ENCODE results near the gene CLCN1.

GRCh38 chr7:143399642-143400041 lies 83.7 kb downstream of the CLCN1 start:
- TF ChIP-seq CTCF (IDR thresholded peaks at IDR 0.05) = no peak
- no peak for TF ChIP-seq EP300 (IDR thresholded peaks at IDR 0.05)
- TF ChIP-seq POLR2A (IDR thresholded peaks at IDR 0.05; ENCODE audit: low read depth) = no peak

Measured in esophagus muscularis mucosa (tissue), 4 donors.